Measurements from ENCODE around the gene PCLO.
"Not testable (repeated sequence)": the region's sequence is repeated elsewhere in the genome, so short reads cannot be mapped to it uniquely, and the experiment has no call there.

PCLO gene

GRCh38 chr7:82722946-82723345, 439.7 kb downstream of the PCLO start:
- DNase-seq: no peak

GRCh38 chr7:82715344-82715743, 447.3 kb downstream of the PCLO start:
- DNase-seq: no peak

DNA sequence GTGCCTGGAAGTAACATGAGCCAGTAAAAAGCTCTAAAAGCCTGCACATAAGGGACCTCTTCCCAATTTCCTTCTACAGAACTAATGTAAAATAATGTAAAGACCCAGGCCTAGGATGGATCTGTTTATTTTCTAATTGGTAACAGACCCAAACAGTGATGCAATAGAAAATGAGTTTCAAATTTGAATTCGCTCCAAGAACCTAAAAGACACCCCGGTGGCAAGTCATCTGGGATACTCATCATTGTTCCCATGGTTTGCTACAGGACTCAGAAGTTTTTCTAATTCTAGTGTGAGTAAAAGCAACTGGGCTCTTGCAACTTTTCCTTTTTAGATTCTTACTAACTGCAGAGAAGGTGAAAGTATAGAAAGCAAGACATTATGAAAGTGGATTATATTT, 447.8 kb downstream of the PCLO start:
- no peak for DNase-seq

DNA sequence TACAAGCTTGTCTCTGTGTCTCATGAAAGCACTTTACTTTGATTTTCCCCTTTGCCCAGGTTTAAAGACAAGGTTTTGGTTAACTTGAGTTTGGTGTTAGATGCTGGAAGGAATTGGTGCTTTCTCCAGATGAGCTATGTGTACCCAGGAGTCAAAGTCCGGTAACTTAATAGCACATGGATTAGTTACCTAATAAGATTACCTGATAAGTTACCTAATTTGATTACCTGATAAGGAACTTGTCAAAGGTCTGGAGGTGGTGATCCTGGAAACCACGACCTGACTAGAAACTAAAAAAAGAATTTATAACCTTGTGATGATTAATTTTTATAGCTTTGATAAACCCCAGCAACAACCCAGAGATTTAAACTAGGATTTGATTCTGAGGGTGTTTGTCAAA, 449.2 kb downstream of the PCLO start:
- no peak for DNase-seq

DNA sequence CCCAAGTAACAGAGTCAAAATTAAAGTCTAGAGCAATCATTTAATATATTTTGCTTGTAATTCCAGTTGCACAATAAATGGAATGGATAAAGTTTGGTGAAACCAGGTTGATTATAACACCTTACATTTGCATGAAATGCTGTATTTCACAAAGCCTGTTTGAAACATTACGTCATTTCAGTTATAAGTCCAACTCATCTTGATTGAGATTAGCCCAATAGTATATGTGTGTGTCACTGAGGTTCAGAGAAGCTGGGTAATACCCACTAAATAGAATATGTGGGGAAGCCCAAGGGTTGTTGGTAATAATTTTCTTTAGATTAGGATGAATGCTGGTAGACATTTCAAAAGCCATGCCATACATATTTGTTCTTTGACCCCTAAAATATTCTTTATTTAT, 456.3 kb downstream of the PCLO start:
- not testable (repeated sequence) for DNase-seq

DNA sequence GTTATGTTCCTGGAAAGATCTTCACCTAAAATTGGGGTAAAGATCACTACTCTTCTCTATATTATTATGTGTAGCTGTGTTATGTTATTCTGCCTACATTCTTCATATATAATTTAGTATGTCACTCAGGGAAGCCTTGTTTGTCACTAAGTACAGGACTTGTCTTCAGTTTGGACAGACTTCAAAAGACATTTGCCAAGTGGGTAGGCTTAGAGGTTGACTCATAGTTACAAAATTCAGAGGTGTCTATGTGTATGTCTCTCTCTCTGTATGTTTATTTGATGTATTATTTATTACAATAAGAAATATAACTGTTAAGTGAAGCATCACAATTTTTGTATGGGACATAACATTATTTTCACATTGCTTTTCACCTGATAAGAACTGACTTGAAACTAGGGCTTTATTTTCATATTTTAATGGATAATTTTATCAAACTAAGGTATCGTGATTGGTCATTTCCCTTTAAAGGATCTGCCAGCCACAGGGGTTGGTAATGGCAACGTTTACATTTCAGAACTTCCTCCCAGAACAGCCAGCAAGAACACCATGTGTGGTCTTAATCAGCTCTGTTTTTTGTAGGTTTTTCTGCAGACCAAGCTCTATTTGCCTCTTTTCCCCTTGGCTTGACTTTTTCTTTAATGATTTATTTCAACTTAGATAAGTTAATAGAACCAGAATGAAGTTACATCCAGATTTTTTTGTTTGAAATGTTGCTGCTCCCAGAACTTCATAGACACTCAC, 457.0 kb downstream of the PCLO start:
- no peak for DNase-seq

- DNase-seq: no peak
Observed at GRCh38 chr7:82704121-82704520, 458.6 kb downstream of the PCLO start.
